HG03045 (cell line): ENCODE data around the gene SHOC2.

Experiments used
- ATAC-seq: cut with Tn5 transposase; IDR thresholded peaks from one replicate; pipeline ENCODE4 v1.9.1; 2021; ENCODE audit warnings: mild to moderate bottlenecking, moderate library complexity; ENCODE audit not compliant: unreplicated experiment

The SHOC2 gene

DNA sequence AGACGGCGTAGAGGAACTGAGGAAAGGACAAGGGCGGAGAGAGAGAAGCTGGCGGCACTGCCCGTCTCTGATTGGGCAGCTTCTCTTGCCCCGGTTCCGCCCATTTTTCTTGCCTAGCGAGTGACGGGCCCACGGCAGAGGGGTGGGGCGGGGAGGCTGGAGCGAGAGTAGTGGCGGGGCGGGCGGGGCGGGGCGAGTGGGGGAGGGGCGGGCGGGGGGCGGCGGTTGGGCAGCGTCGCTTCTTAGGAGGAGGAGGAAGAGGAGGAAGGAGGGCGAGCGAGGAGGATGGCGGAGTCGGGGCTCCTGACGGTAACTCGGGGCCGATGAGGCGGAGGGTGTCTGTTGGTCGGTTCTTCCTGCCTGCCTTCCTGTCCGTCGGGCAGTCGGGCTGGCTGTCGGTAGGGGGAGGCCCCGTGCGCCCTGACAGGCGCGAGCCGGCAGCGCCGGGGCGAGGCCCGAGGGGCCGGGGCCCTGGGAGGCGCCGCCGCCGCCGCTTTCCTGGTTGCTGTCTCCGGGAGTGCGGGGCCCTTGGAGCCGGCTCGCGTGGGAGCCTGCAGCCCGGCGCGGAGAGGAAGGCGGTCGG lies at the start of gene SHOC2:
Gene SHOC2, plus strand, starts transcription at position 256 of the 583 bp plus-strand sequence. CDS start 44,755 bp downstream, outside the sequence.
- peak; percentile 16 for ATAC-seq

DNA sequence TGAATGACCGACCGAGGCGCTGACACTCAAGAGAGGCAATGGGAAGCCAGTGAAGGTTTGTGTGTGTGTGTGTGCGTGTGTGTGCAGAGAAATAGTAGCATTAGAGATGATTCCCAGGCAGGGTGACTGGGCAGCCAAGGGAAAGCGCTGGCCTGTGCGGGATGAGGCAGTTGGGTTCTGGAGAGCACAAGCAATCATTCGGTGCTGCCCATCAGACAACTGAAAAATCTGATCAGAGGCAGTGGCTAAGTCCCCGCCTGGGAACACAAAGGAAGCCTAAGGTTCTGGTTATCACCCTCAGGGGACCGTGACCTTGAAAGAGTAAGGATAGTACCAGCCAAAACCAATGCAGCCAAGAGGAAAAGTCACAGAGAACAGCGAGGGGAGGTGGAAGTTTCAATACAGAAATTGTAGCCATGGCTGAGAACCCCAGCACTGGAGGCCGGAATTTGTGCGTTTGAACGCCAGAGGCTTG lies 48.5 kb upstream of the SHOC2 start:
- no peak for ATAC-seq

DNA sequence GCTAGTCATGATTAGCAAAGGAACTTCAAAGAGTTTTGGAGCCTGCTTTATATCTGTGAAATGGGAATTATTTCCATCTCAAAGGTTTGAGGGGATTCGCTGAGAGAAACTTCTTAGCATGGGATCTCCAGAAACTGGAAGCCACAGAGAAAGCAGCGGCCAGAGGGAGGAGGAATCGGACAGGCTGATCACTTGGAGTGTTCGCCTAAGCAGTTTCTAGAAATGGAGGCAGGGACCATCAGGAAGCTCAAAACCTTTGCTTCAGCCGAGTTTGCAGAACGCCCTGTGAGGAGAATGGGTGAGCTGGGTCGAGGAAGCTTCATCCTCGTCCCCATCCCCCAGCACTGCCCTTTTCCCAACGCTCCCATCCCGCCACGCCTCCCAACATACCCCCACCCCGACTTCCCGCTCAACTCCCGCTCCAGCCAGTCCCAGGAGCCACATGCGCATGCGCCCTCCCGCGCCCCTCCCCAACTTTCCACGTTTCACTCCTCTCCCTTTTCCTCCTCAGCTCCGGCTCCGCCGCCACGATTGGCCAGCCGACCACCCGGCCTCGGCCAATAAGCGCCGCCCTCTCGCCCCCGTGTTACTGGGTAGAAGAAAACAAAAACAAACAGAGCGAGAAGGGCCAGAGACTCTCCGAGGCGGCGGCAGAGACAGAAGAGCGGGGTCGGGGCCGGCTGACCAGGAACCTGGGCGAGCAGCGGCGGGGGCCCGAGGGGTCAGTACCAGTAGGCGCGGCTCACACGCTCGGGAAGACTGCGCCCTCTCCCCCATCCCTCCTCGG lies 47.9 kb upstream of the SHOC2 start, which contains the start of gene PDCD4:
Gene PDCD4, plus strand, starts transcription at position 631 of the 787 bp plus-strand sequence. CDS start 4,100 bp downstream, outside the sequence.
- peak; percentile 81 for ATAC-seq

DNA sequence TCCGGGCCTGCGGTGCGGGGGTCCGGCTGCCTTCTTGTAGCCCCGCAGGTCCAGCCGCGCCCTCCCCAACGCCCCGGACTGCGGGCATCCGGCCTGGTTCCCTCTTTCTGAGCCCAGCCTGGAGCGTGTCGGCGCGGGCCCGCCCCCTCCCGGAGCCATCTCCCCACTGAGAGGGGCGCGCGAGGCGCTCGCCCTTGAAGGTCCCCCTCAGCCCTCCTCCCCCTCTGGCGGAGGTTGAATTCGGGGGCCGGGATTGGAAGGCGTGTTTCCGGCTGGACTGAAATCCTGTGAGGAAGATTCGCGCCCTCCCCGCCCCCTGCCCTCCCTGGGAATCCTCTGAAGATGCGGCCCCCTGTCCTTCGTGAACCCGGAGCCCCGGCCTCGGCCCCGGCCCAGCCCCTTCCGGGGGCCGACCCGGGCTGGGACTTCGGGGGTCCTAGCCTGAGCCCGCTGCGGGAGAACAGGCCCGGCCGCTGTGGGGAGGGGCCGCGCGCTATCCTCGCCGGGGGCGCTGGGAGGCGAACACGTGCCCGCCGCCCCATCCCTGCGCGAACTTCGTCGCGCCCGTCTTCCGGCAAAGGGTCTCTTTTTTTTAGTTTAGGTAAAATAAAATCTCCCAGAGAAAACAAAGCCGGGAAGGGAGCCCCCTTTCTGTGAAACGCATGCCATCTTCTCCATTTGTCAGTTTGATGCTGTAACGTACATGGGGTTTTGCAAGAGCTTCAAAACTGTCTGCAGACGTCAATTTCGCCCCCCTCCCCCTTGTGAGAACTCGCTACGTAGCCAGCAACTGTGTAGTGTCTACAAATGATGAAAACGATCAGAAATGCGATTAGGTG lies 47.0 kb upstream of the SHOC2 start:
- peak; percentile 50 for ATAC-seq

DNA sequence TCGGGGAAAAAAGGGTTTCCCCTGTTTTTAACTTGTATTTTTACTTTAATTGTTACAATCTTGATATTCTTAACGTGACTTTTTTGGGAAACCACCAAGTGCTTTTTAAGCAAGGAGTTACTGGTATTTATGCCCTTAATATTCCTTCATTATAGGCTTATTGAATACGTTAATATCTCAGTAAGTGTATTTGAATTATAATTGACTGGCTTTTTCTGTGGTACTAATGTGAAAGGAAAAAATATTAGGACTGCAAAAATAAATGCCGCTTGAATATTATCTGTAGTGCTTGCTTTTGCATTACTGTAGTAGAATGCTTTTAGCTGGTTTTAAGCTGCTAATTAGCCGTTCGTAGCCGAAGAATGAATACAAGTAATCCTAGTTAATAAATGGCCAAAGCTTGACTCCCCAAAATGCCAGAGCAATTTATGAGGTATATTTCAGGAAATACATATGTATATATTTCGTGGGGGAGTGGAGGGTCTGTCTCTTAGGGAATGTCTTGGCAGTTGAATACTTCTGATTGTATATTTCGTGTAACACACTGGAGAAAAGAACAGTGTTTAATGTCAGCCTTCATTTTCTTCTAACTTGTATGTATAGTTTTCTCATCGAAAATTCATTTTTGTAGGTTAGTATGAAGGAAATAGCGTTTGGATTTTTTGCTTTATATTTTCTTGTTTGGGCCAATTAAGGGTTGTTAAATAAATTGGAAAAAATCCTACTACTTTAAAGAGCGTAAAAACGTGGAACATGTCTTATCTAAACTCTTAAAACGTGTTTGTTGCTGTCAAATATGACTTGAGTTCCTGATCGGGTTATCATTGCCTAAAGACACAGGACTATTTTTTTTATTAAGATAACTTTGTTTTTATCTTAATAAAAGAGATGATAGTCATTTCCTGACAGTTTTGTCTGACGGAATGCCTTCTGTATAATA lies 46.1 kb upstream of the SHOC2 start:
- no peak for ATAC-seq

DNA sequence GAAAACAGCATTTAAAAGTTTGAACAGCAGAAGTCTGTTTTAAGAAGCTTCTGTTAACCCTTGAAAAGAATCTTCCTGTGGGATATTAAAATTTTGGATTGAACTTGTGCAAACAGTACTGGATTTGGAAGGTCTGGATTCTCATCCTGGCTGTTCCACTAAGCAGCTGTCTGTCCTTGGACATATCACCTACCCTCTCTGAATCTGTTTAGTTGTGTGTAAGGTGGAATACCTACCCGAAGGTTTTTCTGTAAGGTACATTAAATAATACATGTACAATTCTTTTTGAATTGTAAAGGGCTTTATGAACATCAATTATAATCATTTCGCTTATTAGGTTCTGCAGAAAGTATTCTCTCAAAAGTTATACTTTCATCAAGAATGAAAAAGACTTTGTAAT lies 45.5 kb upstream of the SHOC2 start:
- no peak for ATAC-seq

DNA sequence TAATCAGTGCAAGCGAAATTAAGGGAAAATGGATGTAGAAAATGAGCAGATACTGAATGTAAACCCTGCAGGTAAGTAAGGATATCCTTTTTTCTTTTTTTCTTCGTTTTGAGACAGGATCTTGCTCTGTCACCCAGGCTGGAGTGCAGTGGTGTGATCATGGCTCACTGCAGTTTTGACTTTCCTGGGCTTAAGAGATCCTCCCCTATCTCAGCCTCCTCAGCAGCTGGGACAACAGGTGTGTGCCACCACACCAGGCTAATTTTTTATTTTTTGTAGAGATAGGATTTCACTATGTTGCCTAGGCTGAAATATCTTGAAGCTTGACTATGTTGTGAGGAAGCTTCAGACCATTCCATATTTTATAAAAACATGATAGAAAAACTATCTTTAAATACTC lies 43.4 kb upstream of the SHOC2 start:
- no peak for ATAC-seq

DNA sequence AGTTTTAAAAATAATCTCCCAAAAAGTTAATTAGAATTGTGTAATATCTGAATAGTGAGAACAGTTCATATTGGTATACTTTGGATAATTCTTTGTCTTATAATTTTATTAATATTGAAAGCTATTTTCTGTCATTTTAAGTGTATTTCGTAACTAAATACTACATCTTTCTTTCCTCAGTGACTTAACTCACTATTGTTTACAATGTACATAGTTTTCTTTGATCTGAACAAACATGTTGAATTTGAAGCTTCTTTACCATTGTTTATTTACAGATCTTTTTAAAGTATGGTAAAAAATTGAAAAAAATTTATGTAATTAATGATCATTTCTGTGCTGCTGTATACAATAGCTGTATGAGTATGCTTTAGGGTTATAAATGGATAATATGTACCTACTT lies 42.6 kb upstream of the SHOC2 start:
- ATAC-seq, result no peak

DNA sequence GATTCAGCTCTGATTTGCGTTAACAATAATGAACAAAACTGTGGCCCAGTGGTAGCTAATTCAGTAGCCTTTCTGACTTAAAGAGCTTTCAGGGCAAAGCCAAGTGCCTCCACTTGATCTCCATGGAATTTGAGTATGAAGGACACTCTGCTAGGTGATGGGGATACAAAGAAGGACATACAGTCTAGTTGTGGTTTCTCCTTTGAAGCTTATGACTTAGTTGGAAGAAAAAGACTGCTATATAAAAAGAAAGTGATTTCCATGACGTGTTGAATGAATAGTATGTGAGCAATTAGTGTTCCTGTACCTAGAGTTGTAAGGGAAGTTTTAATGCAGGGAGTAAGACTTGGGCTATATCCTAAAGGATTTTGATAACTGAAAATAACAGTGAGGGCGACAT lies 39.4 kb upstream of the SHOC2 start:
- no peak for ATAC-seq

DNA sequence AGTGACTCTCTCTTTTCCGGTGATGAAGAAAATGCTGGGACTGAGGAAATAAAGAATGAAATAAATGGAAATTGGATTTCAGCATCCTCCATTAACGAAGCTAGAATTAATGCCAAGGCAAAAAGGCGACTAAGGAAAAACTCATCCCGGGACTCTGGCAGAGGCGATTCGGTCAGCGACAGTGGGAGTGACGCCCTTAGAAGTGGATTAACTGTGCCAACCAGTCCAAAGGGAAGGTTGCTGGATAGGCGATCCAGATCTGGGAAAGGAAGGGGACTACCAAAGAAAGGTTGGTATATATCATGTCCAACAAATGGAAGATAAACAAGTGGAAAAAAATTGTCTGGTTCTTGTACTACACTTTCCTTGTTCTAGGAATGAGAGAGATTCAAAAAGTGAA lies 38.2 kb upstream of the SHOC2 start:
- no peak for ATAC-seq

DNA sequence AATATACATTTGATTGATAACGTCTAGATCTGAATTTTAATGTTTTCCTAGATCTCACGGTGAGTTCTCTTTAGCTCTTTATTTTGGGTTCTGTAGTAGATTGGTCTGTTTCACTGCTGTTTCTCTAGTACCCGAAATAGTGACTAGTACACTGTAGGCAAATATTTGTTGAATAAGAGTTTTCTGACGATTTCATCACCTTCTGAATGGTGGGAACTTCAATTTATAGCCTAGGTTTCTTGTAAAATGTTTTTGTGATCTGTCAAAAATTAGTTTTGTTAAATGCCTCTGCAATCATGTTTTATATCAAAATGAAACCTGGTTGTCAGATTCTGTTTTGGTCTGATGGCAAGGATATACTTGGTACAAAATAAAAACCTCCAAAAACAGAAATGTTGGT lies 37.5 kb upstream of the SHOC2 start:
- ATAC-seq, result no peak

DNA sequence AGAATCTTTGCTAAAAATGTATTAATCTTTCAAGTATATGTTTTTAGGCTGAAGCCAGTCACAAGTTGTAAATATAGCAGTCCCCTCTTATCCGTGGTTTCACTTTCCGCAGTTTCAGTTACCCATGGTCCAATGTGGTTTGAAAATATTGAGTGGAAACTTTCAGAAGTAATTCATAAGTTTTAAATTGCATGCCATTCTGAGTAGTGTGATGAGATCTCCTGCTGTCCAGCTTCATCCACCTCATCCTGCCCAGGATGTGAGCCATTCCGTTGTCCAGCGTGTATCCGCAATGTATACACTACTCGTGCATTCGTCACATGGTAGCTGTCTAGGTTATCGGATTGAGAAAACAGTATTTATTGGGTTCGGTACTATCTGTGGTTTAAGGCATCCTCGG lies 35.5 kb upstream of the SHOC2 start:
- no peak for ATAC-seq

DNA sequence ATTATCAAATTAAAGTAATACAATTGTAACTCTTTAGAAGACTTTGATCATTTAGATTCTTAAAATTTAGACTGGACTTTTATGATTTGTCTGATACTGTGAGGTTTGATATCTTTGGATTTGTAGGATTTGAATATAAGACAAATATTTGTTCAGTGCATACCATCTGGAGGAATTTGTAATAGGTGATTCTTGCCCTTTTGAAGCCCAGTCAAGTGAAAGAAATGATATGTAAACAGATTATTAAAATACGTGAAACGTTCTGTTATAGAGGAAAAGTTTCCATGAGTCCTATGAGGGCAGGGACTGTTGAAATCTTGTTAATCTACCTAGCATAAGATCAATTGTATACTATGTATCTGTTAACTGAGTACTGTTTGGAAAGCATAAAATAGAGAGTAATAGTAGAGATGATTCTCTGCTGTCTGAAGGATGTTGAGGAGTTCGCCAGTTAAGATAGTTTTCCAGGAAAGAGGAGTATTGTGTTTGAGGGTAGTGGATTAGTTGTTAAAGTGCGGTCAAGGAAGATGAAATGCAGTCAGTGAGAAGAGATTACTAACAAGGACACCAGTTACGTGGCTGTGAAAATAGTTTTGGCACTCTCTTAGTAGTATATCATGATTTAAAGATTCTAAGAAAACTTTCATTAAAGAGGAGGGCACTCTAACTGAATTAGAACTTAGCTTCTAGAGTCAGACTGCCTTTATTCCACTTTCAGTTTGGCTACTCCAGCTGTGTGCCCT lies 33.3 kb upstream of the SHOC2 start:
- ATAC-seq, result no peak

DNA sequence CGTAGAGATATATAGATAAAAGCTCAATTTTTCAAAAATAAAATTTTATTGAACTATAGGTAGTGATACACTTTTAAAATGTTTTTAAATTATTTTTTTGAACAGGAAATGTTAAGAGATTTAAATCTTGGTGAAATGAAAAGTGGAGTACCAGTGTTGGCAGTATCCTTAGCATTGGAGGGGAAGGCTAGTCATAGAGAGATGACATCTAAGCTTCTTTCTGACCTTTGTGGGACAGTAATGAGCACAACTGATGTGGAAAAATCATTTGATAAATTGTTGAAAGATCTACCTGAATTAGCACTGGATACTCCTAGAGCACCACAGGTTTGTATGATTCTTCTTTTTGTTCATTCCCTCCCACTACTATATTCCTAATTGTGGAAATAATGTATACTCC lies 31.8 kb upstream of the SHOC2 start:
- ATAC-seq, result no peak

DNA sequence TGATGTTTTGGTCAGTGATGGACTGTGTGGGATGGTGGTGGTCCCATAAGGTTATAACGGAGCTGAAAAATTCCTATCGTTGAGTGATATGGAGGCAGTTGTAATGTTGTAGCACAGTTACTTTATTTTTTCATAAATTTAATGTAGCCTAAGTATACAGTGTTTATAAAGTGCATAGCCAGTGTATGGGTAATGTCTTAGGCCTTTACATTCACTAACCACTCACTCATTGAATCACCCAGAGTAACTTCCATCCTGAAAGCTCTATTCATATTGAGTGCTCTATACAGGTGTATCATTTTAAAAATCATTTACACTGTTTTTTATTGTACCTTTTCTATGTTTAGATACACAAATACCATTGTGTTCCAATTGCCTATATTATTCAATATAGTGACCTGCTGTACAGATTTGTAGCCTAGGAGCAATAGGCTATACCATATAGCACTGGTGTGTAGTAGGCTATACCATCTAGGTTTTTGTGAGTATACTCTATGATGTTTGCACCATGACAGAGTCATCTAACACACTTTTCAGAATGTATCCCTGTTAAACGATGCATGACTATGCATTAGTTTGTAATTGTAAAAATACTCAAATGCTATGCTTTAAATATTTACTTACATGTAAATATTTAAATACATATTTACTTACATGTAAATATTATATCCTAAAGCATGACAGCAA lies 26.7 kb upstream of the SHOC2 start:
- ATAC-seq, result no peak

DNA sequence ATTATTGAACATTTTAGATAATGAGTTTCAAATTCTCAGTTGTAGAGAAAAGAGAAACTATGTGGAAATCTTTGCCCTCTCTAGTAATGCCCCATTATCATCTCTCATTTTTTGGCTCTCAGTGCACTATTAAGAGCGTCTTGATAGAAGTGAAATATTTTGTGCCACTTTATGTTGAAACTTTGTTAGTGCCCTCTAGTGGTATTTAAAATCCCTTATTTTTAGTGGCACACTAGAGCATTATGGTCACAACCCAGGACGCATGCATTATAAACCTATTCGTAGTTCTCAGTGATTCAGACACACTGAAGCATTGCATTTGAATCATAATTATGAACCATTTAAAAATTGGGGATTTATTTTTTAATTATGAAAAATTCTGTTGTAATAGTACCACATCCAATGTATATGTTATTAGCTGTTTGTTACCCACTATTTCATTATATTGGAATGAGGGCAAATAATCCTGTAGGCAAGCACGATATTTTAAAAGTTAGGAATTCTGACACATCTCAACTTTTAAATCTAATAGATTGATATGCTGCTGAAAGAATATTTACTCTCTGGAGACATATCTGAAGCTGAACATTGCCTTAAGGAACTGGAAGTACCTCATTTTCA lies 25.7 kb upstream of the SHOC2 start:
- peak; percentile 53 for ATAC-seq

DNA sequence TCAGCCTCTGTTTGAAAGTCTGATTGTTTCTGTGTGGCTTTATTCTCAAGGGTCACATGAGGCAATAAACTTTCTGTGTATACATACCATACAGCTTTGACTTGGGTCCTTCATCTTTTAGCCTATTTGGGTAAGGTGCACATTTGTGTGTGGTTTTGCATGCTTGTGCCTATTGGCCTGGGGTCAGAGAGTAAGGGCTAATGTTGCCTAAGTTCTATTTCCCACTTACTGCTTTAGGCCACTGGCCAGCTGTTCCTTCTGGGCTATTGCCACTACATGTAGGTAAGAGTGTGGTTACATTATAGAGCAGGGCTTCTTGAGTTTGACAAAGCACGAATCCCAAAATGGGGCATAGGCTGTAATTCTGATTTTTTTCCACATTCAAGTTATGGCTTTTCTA lies 22.2 kb upstream of the SHOC2 start:
- ATAC-seq, result no peak

DNA sequence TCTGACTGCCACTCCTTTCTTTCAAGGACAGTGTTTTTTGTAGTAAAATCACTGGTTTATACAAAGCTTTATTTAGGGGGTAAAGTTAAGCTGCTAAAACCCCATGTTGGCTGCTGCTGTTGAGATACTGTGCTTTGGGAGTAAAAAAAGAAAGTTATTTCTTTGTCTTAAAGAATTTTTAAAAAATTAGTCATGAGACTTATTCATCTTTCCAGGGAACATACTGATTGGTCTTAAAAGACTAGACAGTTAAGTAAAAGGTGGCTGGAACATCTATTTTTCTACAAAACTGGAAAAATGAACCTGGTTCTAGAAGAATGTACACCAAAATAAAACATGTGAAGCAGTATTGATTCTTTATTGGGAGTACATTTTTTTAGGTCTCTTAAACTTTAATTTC lies 21.0 kb upstream of the SHOC2 start:
- ATAC-seq, result no peak

DNA sequence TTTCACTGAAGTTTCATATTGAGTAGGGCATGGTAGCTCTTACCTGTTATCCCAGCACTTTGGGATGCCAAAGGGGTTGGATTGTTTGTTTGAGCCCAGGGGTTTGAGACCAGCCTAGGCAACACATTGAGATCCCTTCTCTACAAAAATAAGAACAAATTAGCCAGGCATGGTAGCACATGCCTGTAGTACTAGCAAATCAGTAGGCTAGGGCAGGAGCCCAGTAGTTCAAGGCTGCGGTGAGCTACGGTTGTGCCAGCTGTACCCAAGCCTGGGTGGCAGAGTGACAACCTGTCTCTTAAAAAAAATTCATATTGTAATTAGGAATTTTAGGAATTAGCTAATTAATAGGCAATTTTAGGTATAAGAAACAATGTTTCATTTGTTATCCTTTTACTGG lies 18.4 kb upstream of the SHOC2 start:
- no peak for ATAC-seq
